Measurements from ENCODE around the gene SRGAP3.

The SRGAP3 gene

GRCh38 chr3:9102240-9102981 is 147.0 kb downstream of the SRGAP3 start:
- TF ChIP-seq CTCF (IDR thresholded peaks at IDR 0.05; ENCODE audit: low read length, missing control alignments) = no peak
- no peak for DNase-seq (ENCODE audit: low read depth)
- H3K4me3 ChIP-seq (replicated peaks; ENCODE audit: low read depth, low read length) = no peak overlapping the region

GRCh38 chr3:9101286-9101685 is 148.2 kb downstream of the SRGAP3 start:
- no peak for TF ChIP-seq CTCF (IDR thresholded peaks at IDR 0.05; ENCODE audit: low read length, missing control alignments)
- DNase-seq (ENCODE audit: low read depth) = no peak
- H3K4me3 ChIP-seq (replicated peaks; ENCODE audit: low read depth, low read length) = no peak overlapping the region

- DNase-seq (ENCODE audit: low read depth) = no peak
- no peak overlapping the region for H3K4me3 ChIP-seq (replicated peaks; ENCODE audit: low read depth, low read length)
- no peak for TF ChIP-seq CTCF (IDR thresholded peaks at IDR 0.05; ENCODE audit: low read length, missing control alignments)
These were observed 148.9 kb downstream of the SRGAP3 start for GRCh38 chr3:9100513-9100894.

- no peak for TF ChIP-seq CTCF (IDR thresholded peaks at IDR 0.05; ENCODE audit: low read length, missing control alignments)
- DNase-seq (ENCODE audit: low read depth) = no peak
- H3K4me3 ChIP-seq (replicated peaks; ENCODE audit: low read depth, low read length) = no peak overlapping the region
These were observed 149.5 kb downstream of the SRGAP3 start for GRCh38 chr3:9099702-9100512.

GRCh38 chr3:9098716-9099675 is 150.4 kb downstream of the SRGAP3 start:
- no peak for DNase-seq (ENCODE audit: low read depth)
- no peak for TF ChIP-seq CTCF (IDR thresholded peaks at IDR 0.05; ENCODE audit: low read length, missing control alignments)
- H3K4me3 ChIP-seq (replicated peaks; ENCODE audit: low read depth, low read length) = no peak overlapping the region

GRCh38 chr3:9097495-9097894 is 152.0 kb downstream of the SRGAP3 start:
- no peak for DNase-seq (ENCODE audit: low read depth)
- TF ChIP-seq CTCF (IDR thresholded peaks at IDR 0.05; ENCODE audit: low read length, missing control alignments) = no peak
- H3K4me3 ChIP-seq (replicated peaks; ENCODE audit: low read depth, low read length) = no peak overlapping the region
